Uterus (tissue), 4 donors: ENCODE measurements around the gene APC. TPM values are rescaled to one million over a fixed set of nuclear protein-coding genes. Genes with fewer than 3 reads are reported as not detected.

ENCODE experiments used
- DNase-seq, 2 donors: peaks; one replicate each; pipeline ENCODE4 v3.0.0-alpha.2; 2019 to 2020
- H3K27ac ChIP-seq, 2 donors: fragments of 200-600 bp; sonication (generic); 1 replicate in 1 of 2; 2 replicates in 1 of 2; pipeline ENCODE4 v1.5.1; 2016 to 2018
- H3K27me3 ChIP-seq, 2 donors: fragments of 200-600 bp; sonication (generic); one replicate each; pipeline ENCODE4 v1.5.1; 2018 to 2019; ENCODE audit warnings: control low read depth in 1 of 2
- H3K36me3 ChIP-seq, 2 donors: fragments of 200-600 bp; sonication (generic); one replicate each; pipeline ENCODE4 v1.5.1; 2019; ENCODE audit warnings: control low read depth in 1 of 2
- H3K4me1 ChIP-seq, 2 donors: fragments of 200-600 bp; sonication (generic); one replicate each; pipeline ENCODE4 v1.5.1; 2018 to 2019; ENCODE audit warnings: control low read depth in 1 of 2
- H3K4me3 ChIP-seq, 2 donors: fragments of 200-600 bp; sonication (generic); 1 replicate in 1 of 2; 2 replicates in 1 of 2; pipeline ENCODE4 v1.5.1; 2018 to 2019; ENCODE audit warnings: mild to moderate bottlenecking in 1 of 2
- H3K9me3 ChIP-seq, 2 donors: fragments of 200-600 bp; sonication (generic); one replicate each; pipeline ENCODE4 v1.5.1; 2019; ENCODE audit warnings: control low read depth in 1 of 2
- POLR2A ChIP-seq, 2 donors: fragments of 450-650 bp; IDR thresholded peaks; one replicate each; pipeline ENCODE4 v1.6.1; 2016; ENCODE audit warnings: antibody characterized with exemption in 2 of 2, mild to moderate bottlenecking in 1 of 2, moderate library complexity in 1 of 2
- intact Hi-C: fragments of 100-400 bp; cut with DNase I; formaldehyde crosslinking; loops from one replicate; pipeline ENCODE4 v1.15.1; 2023; ENCODE audit warnings: low total_unique reads
- total RNA-seq, 4 donors: library from RNA; depleted of rRNA in 3 of 4; stranded (reverse); fragments of >200 nt in 3 of 4; gene quantifications; one replicate each; pipeline versions ENCODE4 v1.1.0 to v1.2.4, GENCODE V29; 2014 to 2023
- TF ChIP-seq, protein P1 (sequence below), 4 experiments: fragments of 200-600 bp in 2 of 4; fragments of 450-650 bp in 2 of 4; sonication (generic) in 2 of 4; IDR thresholded peaks; one replicate each; pipeline ENCODE4 v1.5.1; 2016 to 2019; ENCODE audit warnings: antibody characterized with exemption in 4 of 4, mild to moderate bottlenecking in 2 of 4, moderate library complexity in 1 of 4
- donor health status: DM: yes; HTN: yes; CAD: no.

APC gene
- total RNA-seq, 4 donors from 2014 or later: 45.4 to 132 (median 91.7) TPM

DNA sequence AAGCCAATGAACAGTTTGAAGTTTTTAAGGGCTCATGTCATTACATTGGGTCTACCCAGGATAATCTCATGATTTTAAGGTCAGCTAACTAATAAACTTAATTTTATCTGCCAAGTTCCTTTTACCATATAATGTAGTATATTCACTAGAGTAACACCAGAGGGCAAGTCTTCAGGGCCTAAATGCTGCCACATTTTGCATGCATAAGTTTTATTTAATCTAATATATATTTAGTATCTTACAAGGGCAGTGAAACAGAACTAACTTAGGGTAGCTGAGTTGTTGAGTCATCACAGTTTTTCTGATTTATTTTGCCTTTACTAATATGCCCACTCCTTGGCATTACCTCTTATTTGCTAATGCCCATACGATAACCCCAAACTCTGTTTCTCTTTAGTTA lies 8.1 kb upstream of the APC start:
- intact Hi-C loops: no loop called here
- Histone ChIP-seq H3K27ac (no peak overlapping the region), H3K27me3 (no peaks in the 10 kb centered on the region), H3K36me3 (no peaks in the 10 kb centered on the region), H3K4me3 (no peak overlapping the region), H3K9me3 (no peaks in the 10 kb centered on the region), H3K4me1 (no peaks in the 10 kb centered on the region)
- no peak for TF ChIP-seq POLR2A (IDR thresholded peaks at IDR 0.05)
- TF ChIP-seq, protein P1, sequence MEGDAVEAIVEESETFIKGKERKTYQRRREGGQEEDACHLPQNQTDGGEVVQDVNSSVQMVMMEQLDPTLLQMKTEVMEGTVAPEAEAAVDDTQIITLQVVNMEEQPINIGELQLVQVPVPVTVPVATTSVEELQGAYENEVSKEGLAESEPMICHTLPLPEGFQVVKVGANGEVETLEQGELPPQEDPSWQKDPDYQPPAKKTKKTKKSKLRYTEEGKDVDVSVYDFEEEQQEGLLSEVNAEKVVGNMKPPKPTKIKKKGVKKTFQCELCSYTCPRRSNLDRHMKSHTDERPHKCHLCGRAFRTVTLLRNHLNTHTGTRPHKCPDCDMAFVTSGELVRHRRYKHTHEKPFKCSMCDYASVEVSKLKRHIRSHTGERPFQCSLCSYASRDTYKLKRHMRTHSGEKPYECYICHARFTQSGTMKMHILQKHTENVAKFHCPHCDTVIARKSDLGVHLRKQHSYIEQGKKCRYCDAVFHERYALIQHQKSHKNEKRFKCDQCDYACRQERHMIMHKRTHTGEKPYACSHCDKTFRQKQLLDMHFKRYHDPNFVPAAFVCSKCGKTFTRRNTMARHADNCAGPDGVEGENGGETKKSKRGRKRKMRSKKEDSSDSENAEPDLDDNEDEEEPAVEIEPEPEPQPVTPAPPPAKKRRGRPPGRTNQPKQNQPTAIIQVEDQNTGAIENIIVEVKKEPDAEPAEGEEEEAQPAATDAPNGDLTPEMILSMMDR (IDR thresholded peaks at IDR 0.05): no peak
- DNase-seq: no peak

- DNase-seq: no peak
- Histone ChIP-seq H3K4me3 (no peak overlapping the region), H3K36me3 (no peaks in the 10 kb centered on the region), H3K4me1 (no peaks in the 10 kb centered on the region), H3K9me3 (no peaks in the 10 kb centered on the region), H3K27ac (no peak overlapping the region), H3K27me3 (no peaks in the 10 kb centered on the region)
- intact Hi-C loops: no loop called here
- TF ChIP-seq, protein P1 (IDR thresholded peaks at IDR 0.05): no peak
- no peak for TF ChIP-seq POLR2A (IDR thresholded peaks at IDR 0.05)
These were observed 5.6 kb upstream of the APC start for GRCh38 chr5:112732131-112732530.

GRCh38 chr5:112733586-112733985 lies 4.1 kb upstream of the APC start:
- no peaks in the 10 kb centered on the region for H3K9me3 ChIP-seq
- no peaks in the 10 kb centered on the region for H3K36me3 ChIP-seq
- peaks cover under 1 to 6% of the 10 kb centered on the region in 2 donors for H3K4me1 ChIP-seq
- intact Hi-C loops: no loop called here
- no peaks in the 10 kb centered on the region for H3K27me3 ChIP-seq
- H3K4me3 ChIP-seq: no peak overlapping the region
- TF ChIP-seq POLR2A (IDR thresholded peaks at IDR 0.05): no peak
- TF ChIP-seq, protein P1 (IDR thresholded peaks at IDR 0.05): no peak
- no peak overlapping the region for H3K27ac ChIP-seq
- DNase-seq: no peak

DNA sequence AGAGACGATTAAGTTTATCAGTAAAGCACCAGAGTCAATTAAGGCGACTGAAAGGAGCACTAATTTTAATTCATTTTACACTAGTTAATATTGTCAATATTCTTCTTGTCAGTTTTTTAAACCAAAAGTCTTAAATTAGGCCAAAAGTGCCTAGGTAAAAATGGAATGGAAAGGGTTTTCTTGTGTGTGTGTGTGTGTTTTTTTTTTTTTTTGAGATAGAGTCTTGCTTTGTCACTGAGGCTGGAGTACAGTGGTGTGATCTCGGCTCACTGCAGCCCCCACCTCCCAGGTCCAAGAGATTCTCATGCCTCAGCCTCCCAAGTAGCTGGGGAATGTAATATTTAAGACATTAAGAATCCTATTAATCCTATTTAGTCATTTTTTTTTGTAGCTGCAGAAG lies 3.1 kb upstream of the APC start:
- Histone ChIP-seq H3K27ac (no peak overlapping the region), H3K9me3 (no peaks in the 10 kb centered on the region), H3K36me3 (no peaks in the 10 kb centered on the region), H3K4me3 (no peak overlapping the region), H3K4me1 (peaks cover 5 to 6% of the 10 kb centered on the region in 2 donors), H3K27me3 (no peaks in the 10 kb centered on the region)
- TF ChIP-seq, protein P1 (IDR thresholded peaks at IDR 0.05): no peak
- no peak for TF ChIP-seq POLR2A (IDR thresholded peaks at IDR 0.05)
- no peak for DNase-seq
- intact Hi-C loops: no loop called here

GRCh38 chr5:112735702-112736101 lies 2.0 kb upstream of the APC start:
- Histone ChIP-seq H3K4me1 (peaks cover 5 to 6% of the 10 kb centered on the region in 2 donors), H3K27me3 (no peaks in the 10 kb centered on the region), H3K27ac (no peak overlapping the region), H3K36me3 (no peaks in the 10 kb centered on the region), H3K4me3 (no peak overlapping the region), H3K9me3 (no peaks in the 10 kb centered on the region)
- intact Hi-C loops: no loop called here
- TF ChIP-seq, protein P1 (IDR thresholded peaks at IDR 0.05): no peak
- no peak for TF ChIP-seq POLR2A (IDR thresholded peaks at IDR 0.05)
- no peak for DNase-seq
